Panc1 (cell line): ENCODE results near the gene STAP1. TPM values are rescaled to one million over a fixed set of nuclear protein-coding genes. Genes with fewer than 3 reads are reported as not detected.

Source experiments
- ATAC-seq: fragments of 200-7000 bp; cut with Tn5 transposase; 2 replicates; pipeline ENCODE4 v1.9.1; 2020; ENCODE audit warnings: mild to moderate bottlenecking, moderate library complexity
- BruUV-seq: library from RNA; stranded (reverse); fragments of 400-500 nt; replicated peaks from 2 replicates; lab custom pipeline; 2021; lab: Mats Ljungman, UMichigan
- CTCF ChIA-PET: fragments of 300-600 bp; sonication (Branson Sonifier 250); formaldehyde crosslinking; loops from one replicate; lab custom pipeline; 2022; ENCODE audit warnings: antibody characterized with exemption; lab: Charles Lee
- POLR2A ChIA-PET: fragments of 300-600 bp; sonication (Branson Sonifier 250); formaldehyde crosslinking; loops from one replicate; lab custom pipeline; 2022; ENCODE audit warnings: antibody characterized with exemption; lab: Charles Lee
- DNase-seq: peaks from one replicate; pipeline ENCODE4 v3.0.0-alpha.2; 2010; ENCODE audit warnings: low read depth, low spot score
- H3K27ac ChIP-seq: 2 replicates; pipeline ENCODE4 v1.5.1; 2011; ENCODE audit warnings: mild to moderate bottlenecking, low read length, inconsistent platforms
- H3K27me3 ChIP-seq: fragments of 200-500 bp; sonication (Bioruptor generic); 2 replicates; pipeline ENCODE4 v1.6.0; 2014; ENCODE audit warnings: low read length, inconsistent platforms; ENCODE audit not compliant: control insufficient read depth, insufficient read depth
- H3K36me3 ChIP-seq: fragments of 200-500 bp; sonication (Bioruptor generic); 2 replicates; pipeline ENCODE4 v1.5.1; 2014; ENCODE audit warnings: inconsistent platforms, mild to moderate bottlenecking, low read length, moderate library complexity; ENCODE audit not compliant: control insufficient read depth, insufficient read depth
- H3K4me1 ChIP-seq: 2 replicates; pipeline ENCODE4 v1.5.1; 2011; ENCODE audit warnings: inconsistent platforms, mild to moderate bottlenecking, low read length, moderate library complexity; ENCODE audit not compliant: control insufficient read depth, insufficient read depth
- H3K4me3 ChIP-seq, 2 experiments: 2 replicates each; pipeline ENCODE4 v1.5.1; 2011 to 2012; ENCODE audit warnings: low read depth in 2 of 2, low read length in 2 of 2, mild to moderate bottlenecking in 2 of 2, inconsistent platforms in 1 of 2, moderate library complexity in 1 of 2
- H3K9me3 ChIP-seq: fragments of 200-500 bp; sonication (Bioruptor generic); 2 replicates; pipeline ENCODE4 v1.5.1; 2014; ENCODE audit warnings: low read depth, mild to moderate bottlenecking, inconsistent platforms, low read length, moderate library complexity; ENCODE audit not compliant: control insufficient read depth, insufficient read depth
- POLR2AphosphoS5 ChIP-seq: IDR thresholded peaks from 2 replicates; pipeline ENCODE4 v1.6.1; 2012; ENCODE audit warnings: mild to moderate bottlenecking, low read depth, low read length, moderate library complexity
- SIN3A ChIP-seq: IDR thresholded peaks from 2 replicates; pipeline ENCODE4 v1.6.1; 2012; ENCODE audit warnings: low read depth, mild to moderate bottlenecking, low read length, moderate library complexity, borderline replicate concordance; ENCODE audit not compliant: insufficient read depth
- TCF7L2 ChIP-seq: IDR thresholded peaks from 2 replicates; pipeline ENCODE4 v1.6.1; 2011; ENCODE audit warnings: mild to moderate bottlenecking, low read depth, low read length, inconsistent platforms
- in situ Hi-C: cut with HindIII; loops from 2 replicates; pipeline ENCODE4 v1.10.0; 2016; ENCODE audit warnings: low sequenced_read_pairs, low pct_unique_long_range_greater_than_20kb
- intact Hi-C: fragments of 100-400 bp; cut with micrococcal nuclease; formaldehyde crosslinking; loops from one replicate; pipeline ENCODE4 v1.10.0; 2022; ENCODE audit not compliant: unreplicated experiment
- total RNA-seq: library from RNA; stranded (reverse); gene quantifications from one replicate; pipeline ENCODE4 v1.2.1, GENCODE V29; 2021; ENCODE audit not compliant: unreplicated experiment
- TF ChIP-seq, protein P1 (sequence below), 2 experiments: IDR thresholded peaks; 2 replicates each; pipeline ENCODE4 v1.6.1; 2011 to 2012; ENCODE audit warnings: low read depth in 2 of 2, control low read depth in 1 of 2, low read length in 1 of 2, mild to moderate bottlenecking in 1 of 2, moderate library complexity in 1 of 2; ENCODE audit not compliant: insufficient read depth in 1 of 2
- TF ChIP-seq, protein P2 (sequence below): fragments of 450-650 bp; IDR thresholded peaks from 2 replicates; pipeline ENCODE4 v1.5.1; 2017; ENCODE audit warnings: mild to moderate bottlenecking

STAP1 gene
- total RNA-seq, 1 experiment from 2014 or later, result not detected

DNA sequence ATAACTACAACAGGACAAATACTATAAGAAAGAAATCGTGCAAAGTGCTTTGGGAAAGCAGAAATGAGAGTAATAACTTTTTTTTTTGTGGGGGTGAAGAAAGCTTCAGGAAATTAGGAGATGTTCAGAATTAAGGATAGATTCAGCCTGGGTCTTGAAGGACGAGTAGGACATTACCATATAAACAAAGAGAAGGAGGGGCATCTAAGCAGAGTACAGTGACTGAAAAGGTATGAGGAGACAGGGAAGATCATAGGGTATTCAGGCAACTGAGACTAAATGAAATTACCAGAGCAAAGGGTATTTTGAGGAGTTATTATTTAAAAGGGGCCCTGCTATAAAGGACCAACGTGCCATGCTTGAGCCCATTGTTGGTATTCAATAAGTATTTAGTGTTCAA, 3.1 kb upstream of the STAP1 start:
- Histone ChIP-seq H3K9me3 (no peaks in the 10 kb centered on the region), H3K4me3 (no peak overlapping the region), H3K36me3 (no peaks in the 10 kb centered on the region), H3K4me1 (no peaks in the 10 kb centered on the region), H3K27ac (no peak overlapping the region), H3K27me3 (no peaks in the 10 kb centered on the region)
- DNase-seq, result no peak
- in situ Hi-C loops (no loop called here), intact Hi-C loops (no loop called here)
- ATAC-seq, result no peak
- no peak for TF ChIP-seq POLR2AphosphoS5
- no peak for TF ChIP-seq SIN3A
- TF ChIP-seq, protein P1, sequence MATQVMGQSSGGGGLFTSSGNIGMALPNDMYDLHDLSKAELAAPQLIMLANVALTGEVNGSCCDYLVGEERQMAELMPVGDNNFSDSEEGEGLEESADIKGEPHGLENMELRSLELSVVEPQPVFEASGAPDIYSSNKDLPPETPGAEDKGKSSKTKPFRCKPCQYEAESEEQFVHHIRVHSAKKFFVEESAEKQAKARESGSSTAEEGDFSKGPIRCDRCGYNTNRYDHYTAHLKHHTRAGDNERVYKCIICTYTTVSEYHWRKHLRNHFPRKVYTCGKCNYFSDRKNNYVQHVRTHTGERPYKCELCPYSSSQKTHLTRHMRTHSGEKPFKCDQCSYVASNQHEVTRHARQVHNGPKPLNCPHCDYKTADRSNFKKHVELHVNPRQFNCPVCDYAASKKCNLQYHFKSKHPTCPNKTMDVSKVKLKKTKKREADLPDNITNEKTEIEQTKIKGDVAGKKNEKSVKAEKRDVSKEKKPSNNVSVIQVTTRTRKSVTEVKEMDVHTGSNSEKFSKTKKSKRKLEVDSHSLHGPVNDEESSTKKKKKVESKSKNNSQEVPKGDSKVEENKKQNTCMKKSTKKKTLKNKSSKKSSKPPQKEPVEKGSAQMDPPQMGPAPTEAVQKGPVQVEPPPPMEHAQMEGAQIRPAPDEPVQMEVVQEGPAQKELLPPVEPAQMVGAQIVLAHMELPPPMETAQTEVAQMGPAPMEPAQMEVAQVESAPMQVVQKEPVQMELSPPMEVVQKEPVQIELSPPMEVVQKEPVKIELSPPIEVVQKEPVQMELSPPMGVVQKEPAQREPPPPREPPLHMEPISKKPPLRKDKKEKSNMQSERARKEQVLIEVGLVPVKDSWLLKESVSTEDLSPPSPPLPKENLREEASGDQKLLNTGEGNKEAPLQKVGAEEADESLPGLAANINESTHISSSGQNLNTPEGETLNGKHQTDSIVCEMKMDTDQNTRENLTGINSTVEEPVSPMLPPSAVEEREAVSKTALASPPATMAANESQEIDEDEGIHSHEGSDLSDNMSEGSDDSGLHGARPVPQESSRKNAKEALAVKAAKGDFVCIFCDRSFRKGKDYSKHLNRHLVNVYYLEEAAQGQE (IDR thresholded peaks at IDR 0.05; ENCODE audit: insufficient read depth in 1 of 2, low read depth in 2 of 2, low read length in 1 of 2), result no peak
- no peak for TF ChIP-seq TCF7L2
- TF ChIP-seq, protein P2, sequence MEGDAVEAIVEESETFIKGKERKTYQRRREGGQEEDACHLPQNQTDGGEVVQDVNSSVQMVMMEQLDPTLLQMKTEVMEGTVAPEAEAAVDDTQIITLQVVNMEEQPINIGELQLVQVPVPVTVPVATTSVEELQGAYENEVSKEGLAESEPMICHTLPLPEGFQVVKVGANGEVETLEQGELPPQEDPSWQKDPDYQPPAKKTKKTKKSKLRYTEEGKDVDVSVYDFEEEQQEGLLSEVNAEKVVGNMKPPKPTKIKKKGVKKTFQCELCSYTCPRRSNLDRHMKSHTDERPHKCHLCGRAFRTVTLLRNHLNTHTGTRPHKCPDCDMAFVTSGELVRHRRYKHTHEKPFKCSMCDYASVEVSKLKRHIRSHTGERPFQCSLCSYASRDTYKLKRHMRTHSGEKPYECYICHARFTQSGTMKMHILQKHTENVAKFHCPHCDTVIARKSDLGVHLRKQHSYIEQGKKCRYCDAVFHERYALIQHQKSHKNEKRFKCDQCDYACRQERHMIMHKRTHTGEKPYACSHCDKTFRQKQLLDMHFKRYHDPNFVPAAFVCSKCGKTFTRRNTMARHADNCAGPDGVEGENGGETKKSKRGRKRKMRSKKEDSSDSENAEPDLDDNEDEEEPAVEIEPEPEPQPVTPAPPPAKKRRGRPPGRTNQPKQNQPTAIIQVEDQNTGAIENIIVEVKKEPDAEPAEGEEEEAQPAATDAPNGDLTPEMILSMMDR, result no peak
- CTCF ChIA-PET, result no interaction called here
- POLR2A ChIA-PET, result no interaction called here
- no TSS peak for BruUV-seq

DNA sequence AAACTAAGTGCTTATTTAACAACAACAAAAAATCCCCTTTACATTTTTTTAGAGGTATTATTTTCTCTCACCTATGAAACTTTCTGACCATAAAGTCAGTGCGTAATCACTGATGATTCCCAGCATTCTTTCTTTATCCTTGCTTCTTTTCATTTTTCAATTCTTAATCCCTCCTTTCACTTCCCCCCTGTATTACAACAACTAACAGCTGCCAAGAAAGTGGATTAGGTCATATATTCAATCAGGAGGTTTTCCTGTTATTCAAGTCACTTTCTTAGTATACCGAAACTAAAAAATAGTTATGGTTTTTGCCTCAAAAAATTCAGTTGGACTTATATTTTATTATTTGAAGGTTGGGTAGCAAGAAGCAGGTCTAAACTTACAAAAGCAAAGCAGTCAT, 2.1 kb upstream of the STAP1 start:
- BruUV-seq, result no TSS peak
- CTCF ChIA-PET, result no interaction called here

More for the DNA sequence above, 2.1 kb upstream of the STAP1 start:
- POLR2A ChIA-PET, result no interaction called here
- no peak overlapping the region for H3K27ac ChIP-seq
- TF ChIP-seq POLR2AphosphoS5 (no peak), TCF7L2 (no peak), SIN3A (no peak)
- TF ChIP-seq, protein P1 (IDR thresholded peaks at IDR 0.05; ENCODE audit: insufficient read depth in 1 of 2, low read depth in 2 of 2, low read length in 1 of 2), result no peak
- TF ChIP-seq, protein P2, result no peak
- in situ Hi-C loops, result no loop called here
- H3K36me3 ChIP-seq, result no peaks in the 10 kb centered on the region
- H3K27me3 ChIP-seq, result no peaks in the 10 kb centered on the region
- intact Hi-C loops, result no loop called here
- no peaks in the 10 kb centered on the region for H3K9me3 ChIP-seq
- no peak overlapping the region for H3K4me3 ChIP-seq
- H3K4me1 ChIP-seq, result no peaks in the 10 kb centered on the region
- no peak for ATAC-seq
- no peak for DNase-seq
